Measurements from ENCODE around the gene C1QTNF5. TPM values are rescaled to one million over a fixed set of nuclear protein-coding genes. Genes with fewer than 3 reads are reported as not detected.

Gene C1QTNF5
- total and polyA plus RNA-seq, 2 of the 8 experiments (the other 6 are each of a cell fraction or from before 2014, with no cell fraction given) = 2.2 to 2.7 TPM

DNA sequence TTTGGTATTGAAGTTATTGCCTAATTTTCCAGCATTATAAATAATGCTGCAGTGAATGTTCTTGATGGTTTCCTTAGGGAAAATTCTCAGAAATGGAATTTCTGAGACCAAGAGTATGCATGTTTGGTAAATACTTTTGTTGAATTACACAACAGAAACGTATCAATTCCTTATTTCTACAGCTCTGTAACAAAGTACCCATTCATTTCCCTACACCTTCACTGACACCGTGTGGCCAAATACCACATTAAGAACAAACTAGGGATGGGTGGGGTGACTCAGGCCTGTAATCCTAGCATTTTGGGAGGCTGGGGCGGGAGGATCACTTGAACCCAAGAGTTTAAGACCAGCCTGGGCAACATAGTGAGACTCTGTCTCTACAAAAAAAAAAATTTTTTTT lies 45.5 kb downstream of the C1QTNF5 start (continued):
- TF ChIP-seq, protein P1, sequence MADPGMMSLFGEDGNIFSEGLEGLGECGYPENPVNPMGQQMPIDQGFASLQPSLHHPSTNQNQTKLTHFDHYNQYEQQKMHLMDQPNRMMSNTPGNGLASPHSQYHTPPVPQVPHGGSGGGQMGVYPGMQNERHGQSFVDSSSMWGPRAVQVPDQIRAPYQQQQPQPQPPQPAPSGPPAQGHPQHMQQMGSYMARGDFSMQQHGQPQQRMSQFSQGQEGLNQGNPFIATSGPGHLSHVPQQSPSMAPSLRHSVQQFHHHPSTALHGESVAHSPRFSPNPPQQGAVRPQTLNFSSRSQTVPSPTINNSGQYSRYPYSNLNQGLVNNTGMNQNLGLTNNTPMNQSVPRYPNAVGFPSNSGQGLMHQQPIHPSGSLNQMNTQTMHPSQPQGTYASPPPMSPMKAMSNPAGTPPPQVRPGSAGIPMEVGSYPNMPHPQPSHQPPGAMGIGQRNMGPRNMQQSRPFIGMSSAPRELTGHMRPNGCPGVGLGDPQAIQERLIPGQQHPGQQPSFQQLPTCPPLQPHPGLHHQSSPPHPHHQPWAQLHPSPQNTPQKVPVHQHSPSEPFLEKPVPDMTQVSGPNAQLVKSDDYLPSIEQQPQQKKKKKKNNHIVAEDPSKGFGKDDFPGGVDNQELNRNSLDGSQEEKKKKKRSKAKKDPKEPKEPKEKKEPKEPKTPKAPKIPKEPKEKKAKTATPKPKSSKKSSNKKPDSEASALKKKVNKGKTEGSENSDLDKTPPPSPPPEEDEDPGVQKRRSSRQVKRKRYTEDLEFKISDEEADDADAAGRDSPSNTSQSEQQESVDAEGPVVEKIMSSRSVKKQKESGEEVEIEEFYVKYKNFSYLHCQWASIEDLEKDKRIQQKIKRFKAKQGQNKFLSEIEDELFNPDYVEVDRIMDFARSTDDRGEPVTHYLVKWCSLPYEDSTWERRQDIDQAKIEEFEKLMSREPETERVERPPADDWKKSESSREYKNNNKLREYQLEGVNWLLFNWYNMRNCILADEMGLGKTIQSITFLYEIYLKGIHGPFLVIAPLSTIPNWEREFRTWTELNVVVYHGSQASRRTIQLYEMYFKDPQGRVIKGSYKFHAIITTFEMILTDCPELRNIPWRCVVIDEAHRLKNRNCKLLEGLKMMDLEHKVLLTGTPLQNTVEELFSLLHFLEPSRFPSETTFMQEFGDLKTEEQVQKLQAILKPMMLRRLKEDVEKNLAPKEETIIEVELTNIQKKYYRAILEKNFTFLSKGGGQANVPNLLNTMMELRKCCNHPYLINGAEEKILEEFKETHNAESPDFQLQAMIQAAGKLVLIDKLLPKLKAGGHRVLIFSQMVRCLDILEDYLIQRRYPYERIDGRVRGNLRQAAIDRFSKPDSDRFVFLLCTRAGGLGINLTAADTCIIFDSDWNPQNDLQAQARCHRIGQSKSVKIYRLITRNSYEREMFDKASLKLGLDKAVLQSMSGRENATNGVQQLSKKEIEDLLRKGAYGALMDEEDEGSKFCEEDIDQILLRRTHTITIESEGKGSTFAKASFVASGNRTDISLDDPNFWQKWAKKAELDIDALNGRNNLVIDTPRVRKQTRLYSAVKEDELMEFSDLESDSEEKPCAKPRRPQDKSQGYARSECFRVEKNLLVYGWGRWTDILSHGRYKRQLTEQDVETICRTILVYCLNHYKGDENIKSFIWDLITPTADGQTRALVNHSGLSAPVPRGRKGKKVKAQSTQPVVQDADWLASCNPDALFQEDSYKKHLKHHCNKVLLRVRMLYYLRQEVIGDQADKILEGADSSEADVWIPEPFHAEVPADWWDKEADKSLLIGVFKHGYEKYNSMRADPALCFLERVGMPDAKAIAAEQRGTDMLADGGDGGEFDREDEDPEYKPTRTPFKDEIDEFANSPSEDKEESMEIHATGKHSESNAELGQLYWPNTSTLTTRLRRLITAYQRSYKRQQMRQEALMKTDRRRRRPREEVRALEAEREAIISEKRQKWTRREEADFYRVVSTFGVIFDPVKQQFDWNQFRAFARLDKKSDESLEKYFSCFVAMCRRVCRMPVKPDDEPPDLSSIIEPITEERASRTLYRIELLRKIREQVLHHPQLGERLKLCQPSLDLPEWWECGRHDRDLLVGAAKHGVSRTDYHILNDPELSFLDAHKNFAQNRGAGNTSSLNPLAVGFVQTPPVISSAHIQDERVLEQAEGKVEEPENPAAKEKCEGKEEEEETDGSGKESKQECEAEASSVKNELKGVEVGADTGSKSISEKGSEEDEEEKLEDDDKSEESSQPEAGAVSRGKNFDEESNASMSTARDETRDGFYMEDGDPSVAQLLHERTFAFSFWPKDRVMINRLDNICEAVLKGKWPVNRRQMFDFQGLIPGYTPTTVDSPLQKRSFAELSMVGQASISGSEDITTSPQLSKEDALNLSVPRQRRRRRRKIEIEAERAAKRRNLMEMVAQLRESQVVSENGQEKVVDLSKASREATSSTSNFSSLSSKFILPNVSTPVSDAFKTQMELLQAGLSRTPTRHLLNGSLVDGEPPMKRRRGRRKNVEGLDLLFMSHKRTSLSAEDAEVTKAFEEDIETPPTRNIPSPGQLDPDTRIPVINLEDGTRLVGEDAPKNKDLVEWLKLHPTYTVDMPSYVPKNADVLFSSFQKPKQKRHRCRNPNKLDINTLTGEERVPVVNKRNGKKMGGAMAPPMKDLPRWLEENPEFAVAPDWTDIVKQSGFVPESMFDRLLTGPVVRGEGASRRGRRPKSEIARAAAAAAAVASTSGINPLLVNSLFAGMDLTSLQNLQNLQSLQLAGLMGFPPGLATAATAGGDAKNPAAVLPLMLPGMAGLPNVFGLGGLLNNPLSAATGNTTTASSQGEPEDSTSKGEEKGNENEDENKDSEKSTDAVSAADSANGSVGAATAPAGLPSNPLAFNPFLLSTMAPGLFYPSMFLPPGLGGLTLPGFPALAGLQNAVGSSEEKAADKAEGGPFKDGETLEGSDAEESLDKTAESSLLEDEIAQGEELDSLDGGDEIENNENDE (IDR thresholded peaks at IDR 0.05; ENCODE audit: insufficient replicate concordance, low read length) = no peak

Measured in H1 (cell line).